Sigmoid colon (tissue), 4 donors: ENCODE measurements around the gene DIPK1C.

Experiments
- CTCF ChIP-seq, 4 experiments: fragments of 450-650 bp in 3 of 4; fragments of 200-600 bp in 1 of 4; IDR thresholded peaks; one replicate each; pipeline ENCODE4 v1.5.1; 2016 to 2019; ENCODE audit warnings: antibody characterized with exemption in 4 of 4, mild to moderate bottlenecking in 3 of 4, moderate library complexity in 2 of 4
- EP300 ChIP-seq, 4 donors: sonication (generic); formaldehyde crosslinking; IDR thresholded peaks; one replicate each; pipeline ENCODE4 v1.6.1; 2017; ENCODE audit warnings: antibody characterized with exemption in 4 of 4
- POLR2A ChIP-seq, 2 donors: fragments of 450-650 bp; IDR thresholded peaks; one replicate each; pipeline ENCODE4 v1.6.1; 2016; ENCODE audit warnings: antibody characterized with exemption in 2 of 2, mild to moderate bottlenecking in 2 of 2, moderate library complexity in 2 of 2
- POLR2AphosphoS5 ChIP-seq, 4 donors: sonication (generic); formaldehyde crosslinking; IDR thresholded peaks; one replicate each; pipeline ENCODE4 v1.6.1; 2017; ENCODE audit warnings: antibody characterized with exemption in 4 of 4

GRCh38 chr18:74457043-74457724 lies at the start of gene DIPK1C:
- TF ChIP-seq POLR2AphosphoS5 (IDR thresholded peaks at IDR 0.05), result no peak
- TF ChIP-seq CTCF (IDR thresholded peaks at IDR 0.05), result no peak
- no peak for TF ChIP-seq POLR2A (IDR thresholded peaks at IDR 0.05)
- TF ChIP-seq EP300 (IDR thresholded peaks at IDR 0.05), result no peak
